NCI-H69 (cell line): Measurements from ENCODE around the gene ELAVL3.
"Not testable (repeated sequence)": the region's sequence is repeated elsewhere in the genome, so short reads cannot be mapped to it uniquely, and the experiment has no call there.

ENCODE experiments used
- DNase-seq: peaks from one replicate; lab custom pipeline; 2025; lab: John Stamatoyannopoulos, UW

Gene ELAVL3

DNA sequence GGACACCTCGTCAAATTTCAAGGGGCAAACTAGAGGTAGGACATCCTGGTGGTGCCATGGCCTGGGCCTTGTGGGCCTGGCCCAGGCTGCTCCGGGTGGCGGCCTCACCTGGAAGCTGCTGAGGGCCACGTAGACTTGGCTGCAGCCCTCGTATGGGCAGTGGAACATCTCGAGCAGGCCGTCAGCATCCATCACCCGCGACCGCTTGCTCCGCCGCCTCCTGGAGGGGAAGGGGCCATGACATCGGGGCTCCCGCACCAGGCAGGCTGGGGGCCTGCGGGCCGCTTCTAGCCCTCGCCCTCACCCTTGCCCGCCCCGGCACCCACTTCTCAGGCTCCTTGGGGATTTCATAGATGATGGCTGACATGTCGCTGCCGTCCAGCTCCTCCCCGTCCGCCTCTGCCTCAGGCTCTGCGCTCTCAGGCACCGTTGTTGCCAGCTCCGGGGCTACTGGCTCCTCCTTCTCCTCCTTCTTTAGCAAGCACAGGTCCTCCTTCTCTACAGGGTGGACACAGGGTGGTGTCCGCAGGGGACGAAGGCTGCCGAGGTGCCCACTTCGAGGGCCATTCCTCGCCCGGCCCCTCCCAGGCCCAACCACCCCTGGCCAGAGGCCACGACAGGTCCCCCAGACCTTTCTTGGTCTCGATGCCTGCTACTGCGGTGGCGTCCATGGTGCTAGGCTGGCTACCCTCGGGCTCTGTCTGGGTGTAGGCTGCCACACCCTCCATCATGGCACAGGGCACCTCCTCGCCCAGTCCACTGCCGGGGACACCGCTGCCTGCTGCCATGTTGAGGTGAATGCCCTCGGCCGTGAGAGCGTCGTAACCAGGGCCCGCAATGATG lies 6.0 kb upstream of the ELAVL3 start:
- DNase-seq, result no peak

GRCh38 chr19:11485245-11485837 lies 4.5 kb upstream of the ELAVL3 start:
- DNase-seq, result no peak

- no peak for DNase-seq
Measured at GRCh38 chr19:11483366-11484111, 2.7 kb upstream of the ELAVL3 start.

DNA sequence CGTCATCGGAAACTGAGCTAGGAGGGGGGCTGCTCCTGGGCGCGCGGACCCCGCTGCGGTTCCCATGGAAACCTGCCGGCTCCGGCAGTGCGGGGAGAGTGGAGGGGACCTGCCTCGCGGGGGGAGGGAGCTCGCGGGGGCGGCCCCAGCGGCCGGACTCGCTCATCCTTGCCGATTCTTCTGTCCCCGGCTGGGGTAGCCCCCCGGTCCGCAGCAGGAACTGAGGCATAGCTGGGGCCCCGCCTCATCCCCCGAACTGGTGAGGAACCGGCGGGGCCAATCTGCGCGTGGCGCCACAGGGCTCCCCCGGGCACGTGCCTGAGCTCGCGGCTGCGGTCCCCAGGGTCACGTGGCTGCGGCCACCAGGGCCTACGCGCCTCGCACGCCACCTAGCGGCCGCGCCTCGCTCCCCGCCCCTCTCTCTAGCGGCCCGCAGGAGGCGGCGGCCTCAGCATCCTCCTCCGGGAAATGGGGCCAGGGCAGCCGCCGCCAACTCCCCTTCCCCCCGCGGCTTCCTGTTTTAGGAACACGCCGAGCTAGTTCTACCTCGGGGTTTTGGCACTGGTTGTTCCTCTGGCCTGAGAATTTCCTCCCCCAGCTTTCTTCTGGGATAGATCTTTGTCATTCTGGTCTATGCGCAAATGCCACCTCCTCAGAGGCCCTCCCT lies 1.7 kb upstream of the ELAVL3 start:
- DNase-seq, result peak; percentile 94

- DNase-seq, result peak; percentile 99
Measured at GRCh38 chr19:11481534-11482383, 913 bp upstream of the ELAVL3 start.

DNA sequence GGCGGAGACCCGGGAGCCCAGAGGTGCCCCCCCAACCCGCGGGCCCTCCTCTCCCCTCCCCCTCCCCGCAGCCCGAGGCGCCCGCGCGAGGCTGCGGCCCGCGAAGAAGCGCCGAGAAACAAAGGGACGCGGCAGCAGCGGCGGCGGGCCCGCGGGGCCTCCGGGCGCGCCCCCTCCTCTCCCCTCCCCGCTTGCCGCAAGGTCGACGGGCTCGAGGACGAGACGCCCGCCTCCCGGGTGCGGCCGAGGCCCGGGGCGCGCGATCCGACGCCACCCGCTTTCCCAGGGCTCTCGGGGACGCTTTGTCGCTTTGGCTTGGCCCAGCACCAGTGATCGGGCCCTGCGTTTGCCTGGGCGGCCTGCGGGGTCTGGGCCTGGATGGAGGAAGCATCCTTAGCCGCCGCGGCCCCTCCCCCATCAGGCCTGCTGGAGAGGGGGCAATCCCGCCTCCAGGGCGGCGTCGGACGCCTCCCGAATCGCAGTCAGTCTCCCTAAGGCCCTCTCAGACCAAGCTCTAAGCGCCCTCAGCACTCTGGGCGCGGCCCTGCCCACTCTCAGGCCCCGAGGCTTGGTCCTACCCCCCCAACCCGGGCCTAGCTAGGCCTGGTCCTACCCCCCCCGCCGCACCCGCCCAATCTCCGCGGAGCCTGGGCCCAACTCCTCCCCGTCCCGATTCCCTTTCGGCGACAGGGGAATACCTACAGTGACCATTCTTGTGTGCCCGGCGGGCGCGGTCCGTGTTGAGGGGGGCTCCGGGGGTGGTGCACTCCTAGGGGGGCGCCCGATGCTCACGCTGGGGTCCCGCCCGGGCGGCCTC lies 740 bp downstream of the ELAVL3 start:
- peak; percentile 84 for DNase-seq

- peak; percentile 97 for DNase-seq
Measured at GRCh38 chr19:11479090-11479897, 1.6 kb downstream of the ELAVL3 start.

DNA sequence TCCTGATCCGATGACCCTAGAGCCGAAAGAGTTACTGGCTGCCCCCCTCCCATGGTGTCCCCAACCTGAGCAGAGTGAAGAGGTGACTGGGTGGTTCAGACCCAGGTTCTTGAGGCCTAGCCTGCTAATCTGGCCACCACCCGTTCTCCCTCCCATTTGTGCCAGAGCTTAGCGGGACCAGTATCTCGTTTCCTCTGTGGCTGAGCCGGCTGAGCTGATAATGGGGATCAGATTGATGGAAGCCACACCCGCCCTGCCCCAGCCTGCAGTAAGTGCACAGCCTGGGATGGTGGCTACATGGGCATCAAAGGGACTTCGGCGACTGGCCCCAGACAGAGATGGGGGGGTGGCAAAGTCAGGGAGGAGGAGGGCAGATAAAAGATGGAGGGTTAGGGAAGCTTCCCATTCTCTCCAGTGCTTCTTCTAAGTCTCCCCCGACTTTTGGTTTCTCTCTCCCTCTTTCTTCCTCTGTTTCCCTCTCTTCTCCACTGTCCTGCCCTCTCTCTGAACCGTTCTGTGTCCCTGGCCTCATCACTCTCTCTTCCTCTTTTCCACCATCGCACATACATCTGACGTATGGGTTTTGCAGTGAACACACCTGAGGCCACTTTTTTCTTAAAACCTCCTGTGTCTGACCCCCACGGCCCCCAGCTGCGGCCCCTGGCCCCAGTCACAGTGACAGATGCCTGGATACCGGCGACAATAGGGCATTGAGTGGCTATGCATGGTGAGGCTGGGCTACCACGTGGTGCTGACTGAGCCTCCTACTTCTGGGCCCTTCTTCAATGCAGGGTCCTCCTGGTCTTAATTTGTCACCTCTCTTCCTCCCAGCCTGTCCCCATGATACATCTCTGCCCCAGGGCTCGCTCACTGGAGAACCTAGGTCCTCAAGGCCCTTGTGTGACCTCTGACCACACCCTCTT lies 2.4 kb downstream of the ELAVL3 start:
- DNase-seq, result no peak

- DNase-seq, result no peak
Measured at GRCh38 chr19:11475861-11476260, 5.0 kb downstream of the ELAVL3 start.

DNA sequence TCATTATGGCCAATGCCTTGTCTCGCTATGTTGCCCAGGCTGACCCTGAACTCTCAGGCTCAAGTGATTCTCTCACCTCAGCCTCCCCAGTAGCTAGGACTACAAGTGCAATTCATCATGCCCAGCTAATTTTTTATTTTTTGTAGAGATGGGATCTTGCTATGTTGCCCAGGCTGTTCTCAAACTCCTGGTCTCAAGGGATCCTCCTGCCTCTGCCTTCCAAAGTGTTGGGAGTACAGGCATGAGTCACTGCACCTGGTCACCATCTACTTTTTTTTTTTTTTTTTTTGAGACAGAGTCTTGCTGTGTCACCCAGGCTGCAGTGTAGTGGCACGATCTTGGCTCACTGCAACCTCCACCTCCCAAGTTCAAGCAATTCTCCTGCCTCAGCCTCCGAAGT lies 5.5 kb downstream of the ELAVL3 start:
- DNase-seq, result not testable (repeated sequence)

GRCh38 chr19:11473725-11474124 lies 7.1 kb downstream of the ELAVL3 start:
- DNase-seq, result no peak

- DNase-seq, result not testable (repeated sequence)
Measured at GRCh38 chr19:11468266-11468845, 12.5 kb downstream of the ELAVL3 start.

DNA sequence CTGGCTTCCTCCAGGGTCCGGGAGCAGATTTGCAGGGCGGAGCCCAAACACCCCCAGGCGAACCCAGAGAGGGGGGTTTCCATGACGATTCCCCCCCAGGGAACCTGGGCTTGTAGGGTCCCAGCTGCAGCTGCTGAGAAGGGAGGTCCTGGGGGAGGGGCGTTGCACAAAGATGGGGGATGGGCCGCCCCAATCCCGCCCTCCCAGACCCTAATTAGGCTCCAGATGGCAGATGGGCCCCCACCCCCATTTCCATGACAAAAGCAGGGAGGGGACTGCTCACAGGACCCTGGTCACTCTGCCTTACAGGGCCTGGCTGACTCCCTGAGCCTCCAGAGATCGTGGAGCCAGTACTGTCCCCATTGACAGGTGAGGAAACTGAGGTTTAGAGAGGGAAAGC lies 15.2 kb downstream of the ELAVL3 start:
- peak; percentile 85 for DNase-seq

- DNase-seq, result no peak
Measured at GRCh38 chr19:11464333-11465265, 16.2 kb downstream of the ELAVL3 start.

DNA sequence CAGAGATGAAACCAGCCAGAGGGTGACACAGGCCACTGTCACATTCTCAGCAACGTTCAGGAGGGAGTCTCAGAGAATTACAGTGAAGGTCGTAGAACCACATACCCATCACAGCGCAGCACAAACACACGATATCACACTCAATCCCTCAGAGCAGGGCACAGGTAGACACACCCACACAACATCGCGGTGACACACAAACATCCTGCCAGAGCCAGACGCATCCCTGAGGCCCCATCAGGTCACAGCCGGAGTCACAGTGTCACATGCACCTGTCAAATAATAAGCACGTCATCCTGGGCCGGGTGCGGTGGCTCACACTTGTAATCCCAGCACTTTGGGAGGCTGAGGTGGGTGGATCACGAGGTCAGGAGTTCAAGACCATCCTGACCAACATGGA lies 17.5 kb downstream of the ELAVL3 start:
- no peak for DNase-seq

GRCh38 chr19:11461453-11461852 lies 19.4 kb downstream of the ELAVL3 start:
- DNase-seq, result no peak

- DNase-seq, result no peak
Measured at GRCh38 chr19:11460207-11460606, 20.6 kb downstream of the ELAVL3 start.
